WTC11 (cell line): ENCODE data around the gene CPSF4.

Source experiments
- CTCF ChIP-seq: fragments of 200-600 bp; IDR thresholded peaks from 2 replicates; pipeline ENCODE4 v1.8.0; 2022; ENCODE audit warnings: antibody characterized with exemption
- E2F4 ChIP-seq: sonication (generic); formaldehyde crosslinking; IDR thresholded peaks from 2 replicates; pipeline ENCODE4 v1.8.1; 2022; ENCODE audit warnings: low read depth, mild to moderate bottlenecking, moderate library complexity, missing genetic modification reagents, borderline replicate concordance
- FOXK1 ChIP-seq: sonication (generic); formaldehyde crosslinking; IDR thresholded peaks from 2 replicates; pipeline ENCODE4 v1.8.0; 2022; ENCODE audit warnings: mild to moderate bottlenecking, moderate library complexity, missing genetic modification reagents
- HMGXB4 ChIP-seq: sonication (generic); formaldehyde crosslinking; IDR thresholded peaks from 2 replicates; pipeline ENCODE4 v1.8.1; 2023; ENCODE audit warnings: mild to moderate bottlenecking, moderate library complexity, missing genetic modification reagents
- MAX ChIP-seq: sonication (generic); formaldehyde crosslinking; IDR thresholded peaks from 2 replicates; pipeline ENCODE4 v1.8.0; 2022; ENCODE audit warnings: mild to moderate bottlenecking, missing genetic modification reagents
- NFATC4 ChIP-seq: fragments of 250-450 bp; sonication (Bioruptor Pico); IDR thresholded peaks from 2 replicates; pipeline ENCODE4 v1.9.0; 2021; ENCODE audit warnings: mild to moderate bottlenecking
- NFE2L1 ChIP-seq: sonication (generic); formaldehyde crosslinking; IDR thresholded peaks from 2 replicates; pipeline ENCODE4 v1.8.1; 2023; ENCODE audit warnings: missing genetic modification reagents
- NFYB ChIP-seq: sonication (generic); formaldehyde crosslinking; conservative IDR thresholded peaks from 2 replicates; pipeline ENCODE4 v1.8.0; 2022; ENCODE audit warnings: low read depth, missing genetic modification reagents
- OVOL2 ChIP-seq: fragments of 250-450 bp; sonication (Bioruptor Pico); IDR thresholded peaks from 2 replicates; pipeline ENCODE4 v1.9.0; 2021; ENCODE audit warnings: mild to moderate bottlenecking, borderline replicate concordance
- TCF7 ChIP-seq: sonication (generic); formaldehyde crosslinking; IDR thresholded peaks from 2 replicates; pipeline ENCODE4 v1.8.0; 2022; ENCODE audit warnings: mild to moderate bottlenecking, low read depth, missing genetic modification reagents, moderate library complexity
- TEAD4 ChIP-seq: sonication (generic); formaldehyde crosslinking; IDR thresholded peaks from 2 replicates; pipeline ENCODE4 v1.8.0; 2022; ENCODE audit warnings: mild to moderate bottlenecking, missing genetic modification reagents
- ZSCAN18 ChIP-seq: fragments of 250-450 bp; sonication (Bioruptor Pico); IDR thresholded peaks from 2 replicates; pipeline ENCODE4 v2.1.2; 2022; ENCODE audit warnings: mild to moderate bottlenecking, moderate library complexity
- TF ChIP-seq, protein P1 (sequence below): sonication (generic); formaldehyde crosslinking; IDR thresholded peaks from 2 replicates; pipeline ENCODE4 v1.8.1; 2023; ENCODE audit warnings: mild to moderate bottlenecking, missing genetic modification reagents, moderate library complexity
- TF ChIP-seq, protein P2 (sequence below): sonication (generic); formaldehyde crosslinking; IDR thresholded peaks from 2 replicates; pipeline ENCODE4 v1.8.1; 2022; ENCODE audit warnings: missing genetic modification reagents, borderline replicate concordance

- TF ChIP-seq CTCF, result no peak
- no peak for TF ChIP-seq NFE2L1
- TF ChIP-seq, protein P1, sequence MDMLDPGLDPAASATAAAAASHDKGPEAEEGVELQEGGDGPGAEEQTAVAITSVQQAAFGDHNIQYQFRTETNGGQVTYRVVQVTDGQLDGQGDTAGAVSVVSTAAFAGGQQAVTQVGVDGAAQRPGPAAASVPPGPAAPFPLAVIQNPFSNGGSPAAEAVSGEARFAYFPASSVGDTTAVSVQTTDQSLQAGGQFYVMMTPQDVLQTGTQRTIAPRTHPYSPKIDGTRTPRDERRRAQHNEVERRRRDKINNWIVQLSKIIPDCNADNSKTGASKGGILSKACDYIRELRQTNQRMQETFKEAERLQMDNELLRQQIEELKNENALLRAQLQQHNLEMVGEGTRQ (CRISPR knock-in tag), result no peak
- TF ChIP-seq NFYB (CRISPR knock-in tag), result no peak
- TF ChIP-seq, protein P2, sequence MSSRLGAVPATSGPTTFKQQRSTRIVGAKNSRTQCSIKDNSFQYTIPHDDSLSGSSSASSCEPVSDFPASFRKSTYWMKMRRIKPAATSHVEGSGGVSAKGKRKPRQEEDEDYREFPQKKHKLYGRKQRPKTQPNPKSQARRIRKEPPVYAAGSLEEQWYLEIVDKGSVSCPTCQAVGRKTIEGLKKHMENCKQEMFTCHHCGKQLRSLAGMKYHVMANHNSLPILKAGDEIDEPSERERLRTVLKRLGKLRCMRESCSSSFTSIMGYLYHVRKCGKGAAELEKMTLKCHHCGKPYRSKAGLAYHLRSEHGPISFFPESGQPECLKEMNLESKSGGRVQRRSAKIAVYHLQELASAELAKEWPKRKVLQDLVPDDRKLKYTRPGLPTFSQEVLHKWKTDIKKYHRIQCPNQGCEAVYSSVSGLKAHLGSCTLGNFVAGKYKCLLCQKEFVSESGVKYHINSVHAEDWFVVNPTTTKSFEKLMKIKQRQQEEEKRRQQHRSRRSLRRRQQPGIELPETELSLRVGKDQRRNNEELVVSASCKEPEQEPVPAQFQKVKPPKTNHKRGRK (CRISPR knock-in tag), result no peak
- no peak for TF ChIP-seq HMGXB4
- no peak for TF ChIP-seq TEAD4 (CRISPR knock-in tag)
- no peak for TF ChIP-seq NFATC4 (CRISPR knock-in tag)
- no peak for TF ChIP-seq FOXK1 (CRISPR knock-in tag)
- no peak for TF ChIP-seq OVOL2 (CRISPR knock-in tag)
- TF ChIP-seq ZSCAN18 (CRISPR knock-in tag), result no peak
- TF ChIP-seq TCF7 (CRISPR knock-in tag), result no peak
- no peak for TF ChIP-seq MAX (CRISPR knock-in tag)
- no peak for TF ChIP-seq E2F4 (CRISPR knock-in tag)
Observed at GRCh38 chr7:99447943-99448342, 9.2 kb downstream of the CPSF4 start.
